OCI-LY7 (cell line): ENCODE results near the gene GLI3.

Source experiments
- CTCF ChIP-seq: fragments of 200-600 bp; sonication (generic); conservative IDR thresholded peaks from 2 replicates; pipeline ENCODE4 v1.5.1; 2014; ENCODE audit warnings: mild to moderate bottlenecking, antibody characterized with exemption, low read length, moderate library complexity, mixed read lengths
- EZH2phosphoT487 ChIP-seq: fragments of 200-600 bp; sonication (generic); IDR thresholded peaks from 2 replicates; pipeline ENCODE4 v1.6.1; 2018; ENCODE audit warnings: low read depth, borderline replicate concordance, mild to moderate bottlenecking, mixed run types, antibody characterized with exemption, low read length, moderate library complexity, mixed read lengths

- TF ChIP-seq CTCF, result no peak
- TF ChIP-seq EZH2phosphoT487, result no peak
These were observed 119.8 kb downstream of the GLI3 start for GRCh38 chr7:42117201-42117600.
